ENCODE measurements around the gene KATNIP. TPM values are rescaled to one million over a fixed set of nuclear protein-coding genes. Genes with fewer than 3 reads are reported as not detected.
A peak's percentile ranks its signal among the peaks of the same experiment; 100 is the strongest.

Gene KATNIP
- total and polyA plus RNA-seq, 9 of the 15 experiments (the other 6 are each of a cell fraction or from before 2014, with no cell fraction given): 1.7 to 13.2 (median 8.0) TPM

DNA sequence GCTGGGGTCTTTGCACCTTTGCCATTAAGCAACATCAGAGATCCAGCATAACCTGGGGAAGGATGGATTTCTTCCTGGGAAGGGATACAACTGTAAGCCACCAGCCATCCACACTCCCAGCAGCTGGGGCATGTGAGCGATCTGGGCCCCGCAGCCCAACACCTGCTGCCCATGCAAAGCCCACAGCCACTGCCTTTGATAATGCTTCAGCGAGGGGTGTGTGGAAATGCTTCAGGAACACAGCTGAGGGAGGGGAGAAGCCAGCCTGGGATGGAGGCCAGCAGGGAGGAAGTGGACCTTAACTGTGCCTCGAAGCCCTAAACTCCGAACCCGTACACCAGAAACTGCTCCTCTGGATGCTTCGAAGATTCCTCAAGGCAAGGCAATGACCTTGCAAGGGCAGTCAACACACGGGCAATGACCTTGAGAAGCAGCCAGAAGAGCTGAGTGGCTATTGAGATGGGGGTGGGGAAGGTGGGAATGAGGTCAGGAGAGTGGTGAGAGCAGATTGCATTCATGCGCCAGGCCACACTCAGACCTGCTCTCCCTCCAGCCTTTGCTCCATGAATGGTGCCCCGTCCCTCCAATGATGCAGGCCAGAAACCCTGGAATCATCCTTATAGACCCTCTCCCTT, 49.1 kb downstream of the KATNIP start:
- Histone ChIP-seq H3K27ac (ENCODE audit: extremely low read depth, low read depth, low read length) (no peak overlapping the region), H2AFZ (ENCODE audit: low read depth, low read length) (no peak overlapping the region), H3K79me2 (ENCODE audit: control insufficient read depth, insufficient read depth, low read length) (no peaks in the 10 kb centered on the region), H4K20me1 (replicated peaks; ENCODE audit: control insufficient read depth, insufficient read depth, low read length) (no peaks in the 10 kb centered on the region), H3K4me3 (no peak overlapping the region), H3K4me1 (replicated peaks in 1 of 2; ENCODE audit: control insufficient read depth in 2 of 2, insufficient read depth in 2 of 2, low read length in 2 of 2) (peaks cover 0 to 7% of the 10 kb centered on the region in 2 experiments; a peak in 3 of 5 replicates), H3K36me3 (ENCODE audit: control insufficient read depth, insufficient read depth, low read length) (no peaks in the 10 kb centered on the region), H3K9ac (ENCODE audit: insufficient read depth in 1 of 2, low read depth in 2 of 2, low read length in 2 of 2) (no peak overlapping the region), H3K9me3 (replicated peaks; ENCODE audit: control insufficient read depth, insufficient read depth, low read depth, low read length) (no peaks in the 10 kb centered on the region), H3K9me1 (ENCODE audit: control insufficient read depth, insufficient read depth, low read length) (no peaks in the 10 kb centered on the region), H3K27me3 (ENCODE audit: control insufficient read depth in 2 of 2, insufficient read depth in 2 of 2, low read length in 2 of 2) (no peaks in the 10 kb centered on the region), H3K4me2 (ENCODE audit: insufficient read depth, low read length) (no peak overlapping the region)
- no TSS peak for BruUV-seq (replicated peaks)
- intact Hi-C loops (cut with micrococcal nuclease) (no loop called here), in situ Hi-C loops (cut with MboI) (no loop called here)
- 69% methylated on average over 10 of the region's 10 CpGs for WGBS (ENCODE audit: insufficient coverage, low coverage, missing lambda C conversion rate)
- POLR2A ChIA-PET: interaction anchor here (0.8 kb wide), 1 partner anchor 35 kb away, joined by 3 read pairs; no protein-coding TSS in a partner anchor
- DNase-seq (ENCODE audit: extremely low read depth in 1 of 4, low spot score in 3 of 4): no peak
- peak; percentile 45; the same call in 1 of the 2 replicates for TF ChIP-seq ESRRA (IDR thresholded peaks at IDR 0.05; ENCODE audit: borderline replicate concordance, low read depth)
- no peak for TF ChIP-seq ATF7 (IDR thresholded peaks at IDR 0.05)
- FAIRE-seq: no peak
- CTCF ChIA-PET (ENCODE audit: low intra/inter-chr PET ratio): no interaction called here
- no peak for ATAC-seq

DNA sequence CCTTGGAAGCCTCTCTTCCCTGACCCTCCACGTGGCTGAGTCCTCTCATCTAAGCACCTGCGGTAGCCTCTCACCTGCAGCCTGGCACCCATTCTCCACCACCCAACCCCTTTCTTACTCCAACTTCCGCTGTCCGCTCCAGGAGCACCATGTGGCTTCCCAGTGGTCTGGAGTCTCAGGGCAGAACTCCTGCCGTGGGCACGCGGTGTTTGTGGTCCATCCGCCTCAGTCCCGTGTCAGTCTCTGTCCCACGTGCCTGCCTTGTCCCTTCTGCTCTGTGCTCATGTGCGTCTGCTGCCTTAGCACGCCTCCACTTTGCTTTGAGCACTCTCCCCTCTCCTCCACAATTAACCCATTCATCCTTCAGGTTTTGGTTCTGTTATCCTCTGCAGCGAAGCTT, 49.7 kb downstream of the KATNIP start:
- POLR2A ChIA-PET: no interaction called here
- Histone ChIP-seq H3K79me2 (ENCODE audit: control insufficient read depth, insufficient read depth, low read length) (no peaks in the 10 kb centered on the region), H3K4me3 (no peak overlapping the region), H3K27ac (ENCODE audit: extremely low read depth, low read depth, low read length) (no peak overlapping the region), H3K27me3 (ENCODE audit: control insufficient read depth in 2 of 2, insufficient read depth in 2 of 2, low read length in 2 of 2) (no peaks in the 10 kb centered on the region), H3K4me1 (replicated peaks in 1 of 2; ENCODE audit: control insufficient read depth in 2 of 2, insufficient read depth in 2 of 2, low read length in 2 of 2) (peaks cover 0 to 7% of the 10 kb centered on the region in 2 experiments; a peak in 3 of 5 replicates), H3K9ac (ENCODE audit: insufficient read depth in 1 of 2, low read depth in 2 of 2, low read length in 2 of 2) (no peak overlapping the region), H2AFZ (ENCODE audit: low read depth, low read length) (no peak overlapping the region), H3K9me3 (replicated peaks; ENCODE audit: control insufficient read depth, insufficient read depth, low read depth, low read length) (no peaks in the 10 kb centered on the region), H3K4me2 (ENCODE audit: insufficient read depth, low read length) (no peak overlapping the region), H3K36me3 (ENCODE audit: control insufficient read depth, insufficient read depth, low read length) (no peaks in the 10 kb centered on the region), H3K9me1 (ENCODE audit: control insufficient read depth, insufficient read depth, low read length) (no peaks in the 10 kb centered on the region), H4K20me1 (replicated peaks; ENCODE audit: control insufficient read depth, insufficient read depth, low read length) (no peaks in the 10 kb centered on the region)
- intact Hi-C loops (cut with micrococcal nuclease) (no loop called here), in situ Hi-C loops (cut with MboI) (no loop called here)
- ATAC-seq: no peak
- WGBS (ENCODE audit: insufficient coverage, low coverage, missing lambda C conversion rate): 65% methylated on average over 13 of the region's 13 CpGs
- no TSS peak for BruUV-seq (replicated peaks)
- DNase-seq (ENCODE audit: extremely low read depth in 1 of 4, low spot score in 3 of 4): no peak
- CTCF ChIA-PET (ENCODE audit: low intra/inter-chr PET ratio): no interaction called here
- FAIRE-seq: no peak
- no peak for TF ChIP-seq ASH1L (IDR thresholded peaks at IDR 0.05; ENCODE audit: borderline replicate concordance, low read depth, partially characterized antibody)
- TF ChIP-seq TCFL5 (CRISPR knock-in tag; conservative IDR thresholded peaks at IDR 0.05): no peak
- TF ChIP-seq CTBP1 (IDR thresholded peaks at IDR 0.05; ENCODE audit: borderline replicate concordance): no peak
- no peak for TF ChIP-seq SRSF9 (IDR thresholded peaks at IDR 0.05; ENCODE audit: borderline replicate concordance, low read depth, low read length)
- TF ChIP-seq SIX5 (IDR thresholded peaks at IDR 0.05; ENCODE audit: borderline replicate concordance in 1 of 2, insufficient read depth in 1 of 2, low read depth in 1 of 2, low read length in 2 of 2): no peak
- TF ChIP-seq, protein P1, sequence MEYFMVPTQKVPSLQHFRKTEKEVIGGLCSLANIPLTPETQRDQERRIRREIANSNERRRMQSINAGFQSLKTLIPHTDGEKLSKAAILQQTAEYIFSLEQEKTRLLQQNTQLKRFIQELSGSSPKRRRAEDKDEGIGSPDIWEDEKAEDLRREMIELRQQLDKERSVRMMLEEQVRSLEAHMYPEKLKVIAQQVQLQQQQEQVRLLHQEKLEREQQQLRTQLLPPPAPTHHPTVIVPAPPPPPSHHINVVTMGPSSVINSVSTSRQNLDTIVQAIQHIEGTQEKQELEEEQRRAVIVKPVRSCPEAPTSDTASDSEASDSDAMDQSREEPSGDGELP (CRISPR knock-in tag; IDR thresholded peaks at IDR 0.05; ENCODE audit: borderline replicate concordance): no peak
- TF ChIP-seq ZNF253 (CRISPR knock-in tag; conservative IDR thresholded peaks at IDR 0.05): no peak
- no peak for TF ChIP-seq CCAR2 (IDR thresholded peaks at IDR 0.05; ENCODE audit: low read depth, low read length)
- no peak for TF ChIP-seq SREBF1 (IDR thresholded peaks at IDR 0.05; ENCODE audit: borderline replicate concordance, low read depth, low read length)
- TF ChIP-seq FOXP1 (CRISPR knock-in tag; IDR thresholded peaks at IDR 0.05): no peak
- no peak for TF ChIP-seq PHF20 (IDR thresholded peaks at IDR 0.05; ENCODE audit: partially characterized antibody)
- TF ChIP-seq, protein P2, sequence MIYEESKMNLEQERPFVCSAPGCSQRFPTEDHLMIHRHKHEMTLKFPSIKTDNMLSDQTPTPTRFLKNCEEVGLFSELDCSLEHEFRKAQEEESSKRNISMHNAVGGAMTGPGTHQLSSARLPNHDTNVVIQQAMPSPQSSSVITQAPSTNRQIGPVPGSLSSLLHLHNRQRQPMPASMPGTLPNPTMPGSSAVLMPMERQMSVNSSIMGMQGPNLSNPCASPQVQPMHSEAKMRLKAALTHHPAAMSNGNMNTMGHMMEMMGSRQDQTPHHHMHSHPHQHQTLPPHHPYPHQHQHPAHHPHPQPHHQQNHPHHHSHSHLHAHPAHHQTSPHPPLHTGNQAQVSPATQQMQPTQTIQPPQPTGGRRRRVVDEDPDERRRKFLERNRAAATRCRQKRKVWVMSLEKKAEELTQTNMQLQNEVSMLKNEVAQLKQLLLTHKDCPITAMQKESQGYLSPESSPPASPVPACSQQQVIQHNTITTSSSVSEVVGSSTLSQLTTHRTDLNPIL (CRISPR knock-in tag; IDR thresholded peaks at IDR 0.05): no peak

Measured in K562 (cell line).